PC-9 (cell line): ENCODE data around the gene NSG2.

Experiments
- CTCF ChIP-seq: fragments of 200-600 bp; sonication (generic); conservative IDR thresholded peaks from 2 replicates; pipeline ENCODE4 v1.6.1; 2017; ENCODE audit warnings: mixed run types, antibody characterized with exemption, mild to moderate bottlenecking, moderate library complexity
- EZH2 ChIP-seq: fragments of 200-600 bp; sonication (generic); IDR thresholded peaks from 2 replicates; pipeline ENCODE4 v1.8.0; 2017; ENCODE audit warnings: antibody characterized with exemption, low read depth

GRCh38 chr5:174010365-174010764 lies 35.1 kb upstream of the NSG2 start:
- no peak for TF ChIP-seq CTCF
- TF ChIP-seq EZH2, result no peak
